Progenitor cell of endocrine pancreas (in vitro differentiated cells): ENCODE results near the gene GORASP1. TPM values are rescaled to one million over a fixed set of nuclear protein-coding genes. Genes with fewer than 3 reads are reported as not detected.

ENCODE experiments used
- DNase-seq: peaks from one replicate; pipeline ENCODE4 v3.0.0; 2021; ENCODE audit warnings: low spot score; ENCODE audit not compliant: unreplicated experiment
- H3K27ac Mint-ChIP-seq: 2 replicates; pipeline ENCODE4 v1.8.0; 2021; ENCODE audit warnings: mild to moderate bottlenecking, moderate library complexity, mixed read lengths
- H3K27me3 Mint-ChIP-seq: 2 replicates; pipeline ENCODE4 v1.8.0; 2021; ENCODE audit warnings: mixed read lengths
- H3K36me3 Mint-ChIP-seq: 2 replicates; pipeline ENCODE4 v1.8.0; 2022; ENCODE audit warnings: mixed read lengths; ENCODE audit not compliant: insufficient read depth
- H3K4me1 Mint-ChIP-seq: 2 replicates; pipeline ENCODE4 v1.8.0; 2021; ENCODE audit warnings: low read depth, mixed read lengths
- H3K4me3 Mint-ChIP-seq: 2 replicates; pipeline ENCODE4 v1.8.0; 2021; ENCODE audit warnings: low read depth, mild to moderate bottlenecking, moderate library complexity, mixed read lengths
- H3K9me3 Mint-ChIP-seq: 2 replicates; pipeline ENCODE4 v1.8.0; 2021; ENCODE audit warnings: low read depth, mixed read lengths
- CTCF ChIP-seq: fragments of 200-600 bp; sonication (generic); IDR thresholded peaks from one replicate; pipeline ENCODE4 v1.5.0; 2021; ENCODE audit warnings: antibody characterized with exemption, mild to moderate bottlenecking; ENCODE audit not compliant: unreplicated experiment
- total RNA-seq: library from RNA; stranded (reverse); gene quantifications from 2 replicates; pipeline ENCODE4 v1.2.1, GENCODE V29; 2021

The GORASP1 gene
- total RNA-seq, 1 donor from 2014 or later = 72.8 TPM

- Mint-ChIP-seq H3K4me3 (no peak overlapping the region), H3K36me3 (no peaks in the 10 kb centered on the region), H3K9me3 (no peaks in the 10 kb centered on the region), H3K27me3 (no peaks in the 10 kb centered on the region), H3K4me1 (peaks cover 36% of the 10 kb centered on the region), H3K27ac (peak overlapping the region; percentile 48)
- DNase-seq = no peak
- TF ChIP-seq CTCF = no peak
Observed at GRCh38 chr3:39127269-39127907, 20.0 kb upstream of the GORASP1 start.

GRCh38 chr3:39126532-39127071 lies 19.2 kb upstream of the GORASP1 start:
- no peak overlapping the region for H3K4me3 Mint-ChIP-seq
- peak overlapping the region; percentile 82 for H3K27ac Mint-ChIP-seq
- H3K36me3 Mint-ChIP-seq = peaks cover 1% of the 10 kb centered on the region
- peaks cover 33% of the 10 kb centered on the region for H3K4me1 Mint-ChIP-seq
- H3K27me3 Mint-ChIP-seq = no peaks in the 10 kb centered on the region
- H3K9me3 Mint-ChIP-seq = no peaks in the 10 kb centered on the region
- no peak for DNase-seq
- peak; percentile 62 for TF ChIP-seq CTCF

- H3K4me3 Mint-ChIP-seq = no peak overlapping the region
- DNase-seq = no peak
- peaks cover 27% of the 10 kb centered on the region for H3K4me1 Mint-ChIP-seq
- TF ChIP-seq CTCF = no peak
- H3K36me3 Mint-ChIP-seq = peaks cover 1% of the 10 kb centered on the region
- peak overlapping the region; percentile 88 for H3K27ac Mint-ChIP-seq
- no peaks in the 10 kb centered on the region for H3K9me3 Mint-ChIP-seq
- H3K27me3 Mint-ChIP-seq = no peaks in the 10 kb centered on the region
Observed at GRCh38 chr3:39125841-39126500, 18.5 kb upstream of the GORASP1 start.

GRCh38 chr3:39124876-39125840 lies 17.7 kb upstream of the GORASP1 start:
- no peaks in the 10 kb centered on the region for H3K9me3 Mint-ChIP-seq
- H3K27ac Mint-ChIP-seq = peak overlapping the region; percentile 42
- H3K4me3 Mint-ChIP-seq = no peak overlapping the region
- H3K36me3 Mint-ChIP-seq = peaks cover 1% of the 10 kb centered on the region
- no peak for DNase-seq
- peak; percentile 22 for TF ChIP-seq CTCF
- no peaks in the 10 kb centered on the region for H3K27me3 Mint-ChIP-seq
- H3K4me1 Mint-ChIP-seq = peaks cover 19% of the 10 kb centered on the region

GRCh38 chr3:39122813-39123212 lies 15.4 kb upstream of the GORASP1 start:
- no peak for TF ChIP-seq CTCF
- H3K27ac Mint-ChIP-seq = no peak overlapping the region
- no peak for DNase-seq
- no peaks in the 10 kb centered on the region for H3K27me3 Mint-ChIP-seq
- H3K4me3 Mint-ChIP-seq = no peak overlapping the region
- no peaks in the 10 kb centered on the region for H3K9me3 Mint-ChIP-seq
- H3K4me1 Mint-ChIP-seq = peaks cover 12% of the 10 kb centered on the region
- H3K36me3 Mint-ChIP-seq = peaks cover 1% of the 10 kb centered on the region
